ENCODE measurements around the gene NKRF. TPM values are rescaled to one million over a fixed set of nuclear protein-coding genes. Genes with fewer than 3 reads are reported as not detected.
A peak's percentile ranks its signal among the peaks of the same experiment; 100 is the strongest.

NKRF gene
- polyA plus RNA-seq, 3 donors, result 1.3 to 4.7 (median 2.4) TPM

DNA sequence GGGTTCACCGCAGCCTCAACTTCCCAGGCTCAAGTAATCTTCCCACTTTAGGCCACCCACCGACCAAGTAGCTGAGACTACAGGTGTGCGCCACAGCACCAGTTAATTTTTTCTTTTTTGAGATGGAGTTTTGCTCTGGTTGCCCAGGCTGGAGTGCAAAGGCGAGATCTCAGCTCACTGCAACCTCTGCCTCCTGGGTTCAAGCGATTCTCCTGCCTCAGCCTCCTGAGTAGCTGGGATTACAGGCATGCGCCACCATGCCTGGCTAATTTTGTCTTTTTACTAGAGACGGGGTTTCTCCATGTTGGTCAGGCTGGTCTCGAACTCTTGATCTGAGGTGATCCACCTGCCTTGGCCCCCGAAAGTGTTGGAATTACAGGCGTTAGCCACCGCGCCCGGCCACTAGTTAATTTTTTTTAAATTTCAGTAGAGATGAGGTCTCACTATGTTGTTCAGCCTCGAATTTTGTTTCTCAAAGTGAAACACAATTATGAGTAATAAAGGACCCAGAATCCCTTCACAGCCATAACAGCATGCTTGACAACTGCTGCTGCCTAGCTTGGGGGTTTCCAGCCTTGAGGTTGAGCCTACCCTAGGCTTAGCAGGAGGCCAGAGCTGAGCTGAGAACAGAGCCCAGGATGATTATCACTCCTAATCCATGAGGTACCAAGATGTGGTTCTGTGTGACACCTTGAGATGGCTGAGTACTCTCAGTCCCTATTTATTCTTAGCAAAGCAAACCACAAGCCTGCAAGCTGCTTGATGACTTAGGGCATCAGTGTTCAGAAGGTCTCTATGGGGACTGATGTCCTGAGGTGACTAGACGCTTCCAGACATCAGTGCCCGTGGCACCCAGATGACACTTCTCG, 41.6 kb upstream of the NKRF start:
- TF ChIP-seq, protein P1, sequence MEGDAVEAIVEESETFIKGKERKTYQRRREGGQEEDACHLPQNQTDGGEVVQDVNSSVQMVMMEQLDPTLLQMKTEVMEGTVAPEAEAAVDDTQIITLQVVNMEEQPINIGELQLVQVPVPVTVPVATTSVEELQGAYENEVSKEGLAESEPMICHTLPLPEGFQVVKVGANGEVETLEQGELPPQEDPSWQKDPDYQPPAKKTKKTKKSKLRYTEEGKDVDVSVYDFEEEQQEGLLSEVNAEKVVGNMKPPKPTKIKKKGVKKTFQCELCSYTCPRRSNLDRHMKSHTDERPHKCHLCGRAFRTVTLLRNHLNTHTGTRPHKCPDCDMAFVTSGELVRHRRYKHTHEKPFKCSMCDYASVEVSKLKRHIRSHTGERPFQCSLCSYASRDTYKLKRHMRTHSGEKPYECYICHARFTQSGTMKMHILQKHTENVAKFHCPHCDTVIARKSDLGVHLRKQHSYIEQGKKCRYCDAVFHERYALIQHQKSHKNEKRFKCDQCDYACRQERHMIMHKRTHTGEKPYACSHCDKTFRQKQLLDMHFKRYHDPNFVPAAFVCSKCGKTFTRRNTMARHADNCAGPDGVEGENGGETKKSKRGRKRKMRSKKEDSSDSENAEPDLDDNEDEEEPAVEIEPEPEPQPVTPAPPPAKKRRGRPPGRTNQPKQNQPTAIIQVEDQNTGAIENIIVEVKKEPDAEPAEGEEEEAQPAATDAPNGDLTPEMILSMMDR (IDR thresholded peaks at IDR 0.05), result no peak
- H3K9me3 ChIP-seq (replicated peaks in 1 of 2; ENCODE audit: control insufficient read depth in 1 of 2, insufficient read depth in 1 of 2, low read length in 2 of 2), result no peaks in the 10 kb centered on the region
- WGBS (ENCODE audit: insufficient coverage), result 96% methylated on average over 5 of the region's 17 CpGs
- Mint-ChIP-seq H3K36me3 (peaks cover 37 to 58% of the 10 kb centered on the region in 2 donors), H3K27me3 (ENCODE audit: low read depth in 3 of 3) (peaks cover 0 to 11% (median 1%) of the 10 kb centered on the region in 3 donors), H3K4me3 (no peak overlapping the region), H3K4me1 (peaks cover 3% of the 10 kb centered on the region), H3K27ac (peak overlapping the region in 1 of 7 donors; percentile 32), H3K9me3 (peaks cover 0 to 2% (median 0%) of the 10 kb centered on the region in 7 donors)
- H3K9ac ChIP-seq (ENCODE audit: insufficient read depth, low read length, poor library complexity, severe bottlenecking), result no peak overlapping the region
- no peak overlapping the region for H2AFZ ChIP-seq (ENCODE audit: insufficient read depth, low read depth, low read length, poor library complexity, severe bottlenecking)
- H3K27ac ChIP-seq (ENCODE audit: low read depth in 1 of 2, low read length in 2 of 2), result no peak overlapping the region
- H3K36me3 ChIP-seq (replicated peaks in 1 of 2; ENCODE audit: control insufficient read depth in 1 of 2, insufficient read depth in 2 of 2, low read length in 2 of 2), result peaks cover 27 to 60% of the 10 kb centered on the region in 2 donors
- DNase-seq, result no peak
- no peak overlapping the region for H3K4me2 ChIP-seq (replicated peaks; ENCODE audit: extremely low read depth, low read length, poor library complexity, severe bottlenecking)
- intact Hi-C loops (cut with micrococcal nuclease), result no loop called here
- no peaks in the 10 kb centered on the region for H4K20me1 ChIP-seq (ENCODE audit: insufficient read depth, low read length)
- no peaks in the 10 kb centered on the region for H3K79me2 ChIP-seq (ENCODE audit: insufficient read depth, low read length)
- H3K4me3 ChIP-seq (replicated peaks in 1 of 3; ENCODE audit: low read depth in 2 of 3, low read length in 3 of 3), result no peak overlapping the region
- H3K27me3 ChIP-seq (ENCODE audit: control insufficient read depth in 2 of 2, insufficient read depth in 2 of 2, low read length in 2 of 2), result no peaks in the 10 kb centered on the region
- H3K4me1 ChIP-seq (ENCODE audit: control insufficient read depth in 1 of 2, insufficient read depth in 2 of 2, low read length in 2 of 2), result peaks cover 2% of the 10 kb centered on the region in 2 donors

DNA sequence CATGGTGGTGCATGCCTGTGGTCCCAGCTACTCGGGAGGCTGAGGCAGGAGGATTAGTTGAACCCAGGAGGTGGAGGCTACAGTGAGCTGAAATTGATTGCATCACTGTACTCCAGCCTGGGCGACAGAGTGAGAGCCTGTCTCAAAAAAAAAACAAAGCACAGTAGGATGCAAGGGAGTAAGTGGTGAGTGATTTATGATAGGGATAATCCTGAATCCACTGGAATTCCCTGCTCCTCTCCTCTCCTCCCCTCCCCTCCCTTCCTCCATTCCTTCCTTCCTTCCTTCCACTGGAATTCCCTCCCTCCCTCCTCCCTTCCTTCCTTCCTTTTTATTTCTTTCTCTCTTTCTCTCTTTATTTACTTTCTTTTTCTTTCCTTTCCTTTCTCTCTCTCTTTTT, 40.9 kb upstream of the NKRF start:
- Histone ChIP-seq H3K9ac (ENCODE audit: insufficient read depth, low read length, poor library complexity, severe bottlenecking) (no peak overlapping the region), H3K4me3 (replicated peaks in 1 of 3; ENCODE audit: low read depth in 2 of 3, low read length in 3 of 3) (no peak overlapping the region), H4K20me1 (ENCODE audit: insufficient read depth, low read length) (no peaks in the 10 kb centered on the region), H3K79me2 (ENCODE audit: insufficient read depth, low read length) (no peaks in the 10 kb centered on the region), H3K36me3 (replicated peaks in 1 of 2; ENCODE audit: control insufficient read depth in 1 of 2, insufficient read depth in 2 of 2, low read length in 2 of 2) (peaks cover 23 to 53% of the 10 kb centered on the region in 2 donors), H2AFZ (ENCODE audit: insufficient read depth, low read depth, low read length, poor library complexity, severe bottlenecking) (no peak overlapping the region), H3K27me3 (ENCODE audit: control insufficient read depth in 2 of 2, insufficient read depth in 2 of 2, low read length in 2 of 2) (no peaks in the 10 kb centered on the region), H3K27ac (ENCODE audit: low read depth in 1 of 2, low read length in 2 of 2) (no peak overlapping the region), H3K9me3 (replicated peaks in 1 of 2; ENCODE audit: control insufficient read depth in 1 of 2, insufficient read depth in 1 of 2, low read length in 2 of 2) (no peaks in the 10 kb centered on the region), H3K4me2 (replicated peaks; ENCODE audit: extremely low read depth, low read length, poor library complexity, severe bottlenecking) (no peak overlapping the region), H3K4me1 (ENCODE audit: control insufficient read depth in 1 of 2, insufficient read depth in 2 of 2, low read length in 2 of 2) (peaks cover 5 to 9% of the 10 kb centered on the region in 2 donors)
- Mint-ChIP-seq H3K9me3 (peaks cover 0 to under 1% (median 0%) of the 10 kb centered on the region in 7 donors), H3K4me1 (peaks cover 9% of the 10 kb centered on the region), H3K36me3 (peaks cover 31 to 51% of the 10 kb centered on the region in 2 donors), H3K4me3 (no peak overlapping the region), H3K27ac (peak overlapping the region in 1 of 7 donors; percentile 69), H3K27me3 (ENCODE audit: low read depth in 3 of 3) (peaks cover 0 to 11% (median 1%) of the 10 kb centered on the region in 3 donors)
- intact Hi-C loops (cut with micrococcal nuclease), result no loop called here
- TF ChIP-seq, protein P1 (IDR thresholded peaks at IDR 0.05), result no peak
- no CpG with 5 or more reads among the region's 2 CpGs for WGBS (ENCODE audit: insufficient coverage)
- DNase-seq, result no peak

All from CD14-positive monocyte (primary cell).